Kasumi-1 (cell line): ENCODE results near the gene OGFR.
A peak's percentile ranks its signal among the peaks of the same experiment; 100 is the strongest.

Source experiments
- DNase-seq, 2 experiments: peaks; one replicate each; lab custom pipeline; 2025; lab: John Stamatoyannopoulos, UW

OGFR gene

DNA sequence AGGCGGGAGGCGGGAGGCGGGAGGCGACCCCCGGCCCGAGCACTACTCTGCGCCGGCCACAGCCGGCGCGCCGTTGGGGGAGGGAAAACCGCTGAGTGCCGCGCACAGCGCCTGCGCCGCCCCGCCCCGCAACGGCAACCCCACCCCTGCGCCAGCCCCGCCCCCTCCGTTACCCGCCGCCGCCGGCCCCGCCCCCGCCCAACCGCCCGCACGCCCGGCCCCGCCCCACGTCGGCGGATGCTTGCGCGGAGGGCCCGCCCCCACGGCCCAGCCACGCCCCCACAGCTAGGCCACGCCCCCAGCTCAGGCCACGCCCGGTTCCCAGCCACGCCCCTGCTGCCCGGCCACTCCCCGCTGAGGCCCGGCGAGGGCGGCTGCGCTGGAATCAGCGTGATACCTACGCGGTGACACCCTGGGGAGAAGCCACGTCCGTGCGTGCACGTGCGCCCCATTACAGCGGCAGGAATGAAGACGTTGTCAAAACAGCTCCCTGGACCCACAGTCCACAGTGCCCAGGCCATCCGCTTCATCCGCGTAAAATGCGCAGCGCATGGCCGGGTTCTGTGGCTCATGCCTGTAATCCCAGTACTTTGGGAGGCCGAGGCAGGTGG lies 57.2 kb downstream of the OGFR start, which contains the start of gene TCFL5:
Gene TCFL5 (minus strand): TSS at position 97 of the 611 bp plus-strand sequence. CDS start 152 bp downstream, outside the sequence.
- DNase-seq = peak; percentile 51 to 73
